ENCODE data around the gene IGSF23.

DNA sequence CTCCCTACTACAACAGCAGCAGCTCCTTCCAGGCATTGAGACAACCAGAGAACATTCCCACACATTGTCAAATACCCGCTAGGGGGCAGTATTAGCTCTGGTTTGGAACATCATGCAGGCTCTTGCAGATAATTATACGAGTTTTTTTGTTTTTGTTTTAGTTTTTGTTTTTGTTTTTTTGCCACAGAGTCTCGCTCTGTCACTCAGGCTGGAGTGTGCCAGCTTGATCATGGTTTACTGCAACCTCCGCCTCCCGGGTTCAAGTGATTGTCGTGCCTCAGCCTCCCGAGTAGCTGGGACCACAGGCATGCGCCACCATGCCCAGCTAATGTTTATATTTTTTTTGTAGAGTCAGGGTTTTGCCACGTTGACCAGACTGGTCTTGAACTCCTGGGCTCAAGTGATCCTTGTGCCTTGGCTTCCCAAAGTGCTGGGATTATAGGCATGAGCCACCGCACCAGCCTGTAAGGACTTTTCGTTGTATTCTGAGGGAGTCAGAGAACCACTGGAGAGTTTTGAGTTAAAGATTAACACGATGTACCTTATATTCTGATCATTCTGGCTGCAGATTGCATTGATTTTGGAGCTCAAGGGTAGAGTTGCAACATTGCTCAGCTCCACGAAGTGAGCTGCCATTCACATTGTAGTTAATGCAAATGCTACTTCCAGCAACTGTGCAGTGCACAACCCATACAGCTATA lies 42.2 kb upstream of the IGSF23 start:
- TF ChIP-seq POLR2A (IDR thresholded peaks at IDR 0.05), result no peak
- TF ChIP-seq, protein P1, sequence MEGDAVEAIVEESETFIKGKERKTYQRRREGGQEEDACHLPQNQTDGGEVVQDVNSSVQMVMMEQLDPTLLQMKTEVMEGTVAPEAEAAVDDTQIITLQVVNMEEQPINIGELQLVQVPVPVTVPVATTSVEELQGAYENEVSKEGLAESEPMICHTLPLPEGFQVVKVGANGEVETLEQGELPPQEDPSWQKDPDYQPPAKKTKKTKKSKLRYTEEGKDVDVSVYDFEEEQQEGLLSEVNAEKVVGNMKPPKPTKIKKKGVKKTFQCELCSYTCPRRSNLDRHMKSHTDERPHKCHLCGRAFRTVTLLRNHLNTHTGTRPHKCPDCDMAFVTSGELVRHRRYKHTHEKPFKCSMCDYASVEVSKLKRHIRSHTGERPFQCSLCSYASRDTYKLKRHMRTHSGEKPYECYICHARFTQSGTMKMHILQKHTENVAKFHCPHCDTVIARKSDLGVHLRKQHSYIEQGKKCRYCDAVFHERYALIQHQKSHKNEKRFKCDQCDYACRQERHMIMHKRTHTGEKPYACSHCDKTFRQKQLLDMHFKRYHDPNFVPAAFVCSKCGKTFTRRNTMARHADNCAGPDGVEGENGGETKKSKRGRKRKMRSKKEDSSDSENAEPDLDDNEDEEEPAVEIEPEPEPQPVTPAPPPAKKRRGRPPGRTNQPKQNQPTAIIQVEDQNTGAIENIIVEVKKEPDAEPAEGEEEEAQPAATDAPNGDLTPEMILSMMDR (IDR thresholded peaks at IDR 0.05), result peak; percentile 49 to 84 (median 61)
